ENCODE results near the gene TNP2.

GRCh38 chr16:11263737-11264136, 5.4 kb downstream of the TNP2 start:
- TF ChIP-seq CTCF (IDR thresholded peaks at IDR 0.05): no peak
- TF ChIP-seq POLR2A (IDR thresholded peaks at IDR 0.05): no peak
